Stomach smooth muscle (tissue), 2 donors: ENCODE data around the gene MYCN.

Source experiments
- H3K27ac ChIP-seq: one replicate; pipeline ENCODE4 v1.7.0; 2013; ENCODE audit warnings: mild to moderate bottlenecking, low read length, inconsistent platforms
- H3K27me3 ChIP-seq, 2 donors: one replicate each; pipeline ENCODE4 v1.7.0; 2013; ENCODE audit warnings: low read length in 2 of 2; ENCODE audit not compliant: insufficient read depth in 2 of 2, control insufficient read depth in 1 of 2
- H3K36me3 ChIP-seq, 2 donors: one replicate each; pipeline ENCODE4 v1.7.0; 2013; ENCODE audit warnings: low read length in 2 of 2; ENCODE audit not compliant: control insufficient read depth in 2 of 2, insufficient read depth in 2 of 2
- H3K4me1 ChIP-seq: one replicate; pipeline ENCODE4 v1.7.0; 2013; ENCODE audit warnings: low read length; ENCODE audit not compliant: control insufficient read depth, insufficient read depth
- H3K4me3 ChIP-seq, 2 donors: one replicate each; pipeline ENCODE4 v1.7.0; 2013; ENCODE audit warnings: low read length in 2 of 2
- H3K9ac ChIP-seq, 2 donors: one replicate each; pipeline ENCODE4 v1.7.0; 2013; ENCODE audit warnings: low read length in 2 of 2, mild to moderate bottlenecking in 1 of 2
- H3K9me3 ChIP-seq, 2 donors: one replicate each; pipeline ENCODE4 v1.7.0; 2013; ENCODE audit warnings: low read length in 2 of 2; ENCODE audit not compliant: control insufficient read depth in 2 of 2
- donor health status: healthy.
- donor health status: Pancreatic carcinoma.

Gene MYCN

GRCh38 chr2:15931950-15932349 lies 8.4 kb upstream of the MYCN start:
- H3K9ac ChIP-seq = no peak overlapping the region
- H3K27ac ChIP-seq = no peak overlapping the region

GRCh38 chr2:15932394-15933183 lies 7.8 kb upstream of the MYCN start:
- H3K9me3 ChIP-seq = no peaks in the 10 kb centered on the region
- H3K4me1 ChIP-seq = no peaks in the 10 kb centered on the region
- H3K4me3 ChIP-seq = no peak overlapping the region
- H3K36me3 ChIP-seq = no peaks in the 10 kb centered on the region
- no peak overlapping the region for H3K27ac ChIP-seq
- peaks cover 0 to 3% of the 10 kb centered on the region in 2 donors for H3K27me3 ChIP-seq
- no peak overlapping the region for H3K9ac ChIP-seq

More at GRCh38 chr2:15931950-15932349, 8.4 kb upstream of the MYCN start:
- Histone ChIP-seq H3K9me3 (no peaks in the 10 kb centered on the region), H3K4me1 (no peaks in the 10 kb centered on the region), H3K36me3 (no peaks in the 10 kb centered on the region), H3K4me3 (no peak overlapping the region), H3K27me3 (no peaks in the 10 kb centered on the region)

GRCh38 chr2:15933184-15933845 lies 7.0 kb upstream of the MYCN start:
- H3K27ac ChIP-seq = no peak overlapping the region
- H3K9me3 ChIP-seq = no peaks in the 10 kb centered on the region
- peaks cover 0 to 5% of the 10 kb centered on the region in 2 donors for H3K27me3 ChIP-seq
- H3K4me3 ChIP-seq = no peak overlapping the region
- no peak overlapping the region for H3K9ac ChIP-seq
- no peaks in the 10 kb centered on the region for H3K36me3 ChIP-seq
- H3K4me1 ChIP-seq = no peaks in the 10 kb centered on the region

- Histone ChIP-seq H3K9me3 (no peaks in the 10 kb centered on the region), H3K27me3 (peaks cover 5 to 11% of the 10 kb centered on the region in 2 donors), H3K27ac (no peak overlapping the region)
These were observed 5.9 kb upstream of the MYCN start for GRCh38 chr2:15934291-15934945.

GRCh38 chr2:15935189-15935588 lies 5.2 kb upstream of the MYCN start:
- no peak overlapping the region for H3K27ac ChIP-seq

More at GRCh38 chr2:15934291-15934945, 5.9 kb upstream of the MYCN start:
- Histone ChIP-seq H3K9ac (no peak overlapping the region), H3K4me1 (no peaks in the 10 kb centered on the region), H3K4me3 (no peak overlapping the region), H3K36me3 (no peaks in the 10 kb centered on the region)

GRCh38 chr2:15935675-15936074 lies 4.7 kb upstream of the MYCN start:
- no peak overlapping the region for H3K27ac ChIP-seq
- H3K9me3 ChIP-seq = no peaks in the 10 kb centered on the region
- peaks cover 14 to 15% of the 10 kb centered on the region in 2 donors for H3K27me3 ChIP-seq
- H3K4me3 ChIP-seq = no peak overlapping the region
- peaks cover 8% of the 10 kb centered on the region for H3K4me1 ChIP-seq
- no peaks in the 10 kb centered on the region for H3K36me3 ChIP-seq
- H3K9ac ChIP-seq = no peak overlapping the region

More at GRCh38 chr2:15935189-15935588, 5.2 kb upstream of the MYCN start:
- Histone ChIP-seq H3K9me3 (no peaks in the 10 kb centered on the region), H3K9ac (no peak overlapping the region), H3K36me3 (no peaks in the 10 kb centered on the region), H3K4me3 (no peak overlapping the region), H3K4me1 (peaks cover 3% of the 10 kb centered on the region), H3K27me3 (peaks cover 12 to 13% of the 10 kb centered on the region in 2 donors)

- no peaks in the 10 kb centered on the region for H3K9me3 ChIP-seq
- H3K4me3 ChIP-seq = no peak overlapping the region
- H3K4me1 ChIP-seq = peaks cover 16% of the 10 kb centered on the region
- peaks cover 18 to 23% of the 10 kb centered on the region in 2 donors for H3K27me3 ChIP-seq
- H3K9ac ChIP-seq = no peak overlapping the region
- H3K36me3 ChIP-seq = no peaks in the 10 kb centered on the region
- no peak overlapping the region for H3K27ac ChIP-seq
These were observed 3.9 kb upstream of the MYCN start for GRCh38 chr2:15936277-15937104.

- H3K4me3 ChIP-seq = no peak overlapping the region
- no peak overlapping the region for H3K27ac ChIP-seq
- H3K27me3 ChIP-seq = peaks cover 22 to 30% of the 10 kb centered on the region in 2 donors
- no peak overlapping the region for H3K9ac ChIP-seq
- no peaks in the 10 kb centered on the region for H3K9me3 ChIP-seq
- H3K4me1 ChIP-seq = peaks cover 22% of the 10 kb centered on the region
- no peaks in the 10 kb centered on the region for H3K36me3 ChIP-seq
These were observed 3.1 kb upstream of the MYCN start for GRCh38 chr2:15937105-15937881.

- H3K27me3 ChIP-seq = peaks cover 26 to 30% of the 10 kb centered on the region in 2 donors
- no peak overlapping the region for H3K27ac ChIP-seq
- H3K36me3 ChIP-seq = no peaks in the 10 kb centered on the region
- no peak overlapping the region for H3K4me3 ChIP-seq
- peaks cover 28% of the 10 kb centered on the region for H3K4me1 ChIP-seq
- no peaks in the 10 kb centered on the region for H3K9me3 ChIP-seq
- H3K9ac ChIP-seq = no peak overlapping the region
These were observed 2.2 kb upstream of the MYCN start for GRCh38 chr2:15937882-15938802.
